Upper lobe of left lung (tissue), 4 donors: Measurements from ENCODE around the gene CNOT11.
"Not testable (repeated sequence)": the region's sequence is repeated elsewhere in the genome, so short reads cannot be mapped to it uniquely, and the experiment has no call there.

Experiments
- POLR2A ChIP-seq, 4 donors: fragments of 450-650 bp; IDR thresholded peaks; one replicate each; pipeline ENCODE4 v1.5.1; 2016 to 2017; ENCODE audit warnings: antibody characterized with exemption in 4 of 4, mild to moderate bottlenecking in 2 of 4
- POLR2AphosphoS5 ChIP-seq, 2 donors: sonication (generic); formaldehyde crosslinking; IDR thresholded peaks; one replicate each; pipeline ENCODE4 v1.5.1; 2017; ENCODE audit warnings: antibody characterized with exemption in 2 of 2
- TF ChIP-seq, protein P1 (sequence below), 6 experiments: fragments of 450-650 bp in 4 of 6; fragments of 200-600 bp in 2 of 6; sonication (generic) in 2 of 6; IDR thresholded peaks; one replicate each; pipeline ENCODE4 v1.5.1; 2016 to 2019; ENCODE audit warnings: antibody characterized with exemption in 6 of 6

DNA sequence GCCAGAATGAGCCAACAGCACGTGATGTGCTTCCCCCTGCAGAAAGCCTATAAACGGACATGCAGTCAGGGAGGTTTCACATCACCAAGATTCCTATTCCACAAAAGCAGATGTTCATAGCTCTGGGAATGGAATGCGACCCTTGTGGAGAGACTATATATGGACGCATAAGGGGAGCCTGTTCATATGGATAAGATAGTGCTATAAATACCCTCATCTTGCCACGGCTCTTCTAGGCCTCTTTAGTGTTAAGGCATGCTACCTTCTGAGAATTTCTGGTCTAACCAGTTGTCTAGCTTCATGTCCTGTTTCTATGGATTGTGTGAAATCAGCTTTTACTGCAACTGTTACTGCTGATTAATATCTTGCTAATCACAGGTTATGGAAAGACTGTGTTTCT is 14.7 kb upstream of the CNOT11 start:
- TF ChIP-seq, protein P1, sequence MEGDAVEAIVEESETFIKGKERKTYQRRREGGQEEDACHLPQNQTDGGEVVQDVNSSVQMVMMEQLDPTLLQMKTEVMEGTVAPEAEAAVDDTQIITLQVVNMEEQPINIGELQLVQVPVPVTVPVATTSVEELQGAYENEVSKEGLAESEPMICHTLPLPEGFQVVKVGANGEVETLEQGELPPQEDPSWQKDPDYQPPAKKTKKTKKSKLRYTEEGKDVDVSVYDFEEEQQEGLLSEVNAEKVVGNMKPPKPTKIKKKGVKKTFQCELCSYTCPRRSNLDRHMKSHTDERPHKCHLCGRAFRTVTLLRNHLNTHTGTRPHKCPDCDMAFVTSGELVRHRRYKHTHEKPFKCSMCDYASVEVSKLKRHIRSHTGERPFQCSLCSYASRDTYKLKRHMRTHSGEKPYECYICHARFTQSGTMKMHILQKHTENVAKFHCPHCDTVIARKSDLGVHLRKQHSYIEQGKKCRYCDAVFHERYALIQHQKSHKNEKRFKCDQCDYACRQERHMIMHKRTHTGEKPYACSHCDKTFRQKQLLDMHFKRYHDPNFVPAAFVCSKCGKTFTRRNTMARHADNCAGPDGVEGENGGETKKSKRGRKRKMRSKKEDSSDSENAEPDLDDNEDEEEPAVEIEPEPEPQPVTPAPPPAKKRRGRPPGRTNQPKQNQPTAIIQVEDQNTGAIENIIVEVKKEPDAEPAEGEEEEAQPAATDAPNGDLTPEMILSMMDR (IDR thresholded peaks at IDR 0.05), result not testable (repeated sequence)
- not testable (repeated sequence) for TF ChIP-seq POLR2AphosphoS5, POLR2A (IDR thresholded peaks at IDR 0.05)
